NCI-H187 (cell line): ENCODE measurements around the gene ZSCAN32.

Experiments
- DNase-seq, 2 experiments: peaks; one replicate each; lab custom pipeline; 2025; lab: John Stamatoyannopoulos, UW

Gene ZSCAN32

DNA sequence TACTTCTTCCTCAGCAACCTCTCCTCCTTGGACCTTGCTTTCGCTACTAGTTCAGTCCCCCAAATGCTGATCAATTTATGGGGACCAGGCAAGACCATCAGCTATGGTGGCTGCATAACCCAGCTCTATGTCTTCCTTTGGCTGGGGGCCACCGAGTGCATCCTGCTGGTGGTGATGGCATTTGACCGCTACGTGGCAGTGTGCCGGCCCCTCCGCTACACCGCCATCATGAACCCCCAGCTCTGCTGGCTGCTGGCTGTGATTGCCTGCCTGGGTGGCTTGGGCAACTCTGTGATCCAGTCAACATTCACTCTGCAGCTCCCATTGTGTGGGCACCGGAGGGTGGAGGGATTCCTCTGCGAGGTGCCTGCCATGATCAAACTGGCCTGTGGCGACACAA lies 44.7 kb downstream of the ZSCAN32 start:
- DNase-seq, result no peak

DNA sequence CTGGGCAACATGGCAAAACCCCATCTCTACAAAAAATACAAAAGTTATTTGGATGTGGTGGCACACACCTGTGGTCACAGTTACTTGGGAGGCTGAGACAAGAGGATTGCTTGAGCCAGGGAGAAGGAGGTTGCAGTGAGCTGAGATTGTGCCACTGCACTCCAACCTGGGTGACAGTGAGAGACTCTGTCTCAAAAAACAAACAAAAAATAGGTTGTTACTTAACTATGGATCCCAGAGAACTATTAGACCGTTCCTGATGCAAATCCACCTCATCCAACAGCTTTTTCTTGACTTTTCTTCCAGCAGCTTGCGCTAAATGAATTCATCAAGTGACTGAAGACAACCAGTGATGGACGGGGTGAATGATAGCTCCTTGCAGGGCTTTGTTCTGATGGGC lies 45.2 kb downstream of the ZSCAN32 start, which contains the start of gene OR2C1:
Gene OR2C1 (plus strand): TSS at position 301 of the 400 bp plus-strand sequence. CDS start 52 bp downstream, at position 353.
- no peak for DNase-seq

DNA sequence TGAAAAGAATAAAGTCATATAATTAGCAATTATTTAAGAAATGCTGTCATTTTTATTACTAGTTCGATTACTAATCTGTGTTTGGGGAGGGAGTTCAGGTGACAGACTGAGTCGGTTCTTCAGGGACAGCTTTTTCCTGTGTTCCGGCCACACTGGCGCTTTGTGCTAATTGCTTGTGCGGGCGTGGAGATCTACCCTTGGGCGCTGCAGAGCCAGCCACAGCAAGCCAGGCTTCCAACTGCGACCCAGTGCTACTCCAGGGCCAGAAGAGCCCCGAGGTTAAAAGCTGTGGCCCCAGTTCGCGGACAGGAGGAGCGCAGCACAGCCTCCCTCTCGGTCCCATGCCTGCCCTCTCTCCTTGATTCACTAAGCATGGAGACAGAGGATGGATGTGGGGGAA lies 51.6 kb downstream of the ZSCAN32 start:
- peak; percentile 9 to 41 for DNase-seq

DNA sequence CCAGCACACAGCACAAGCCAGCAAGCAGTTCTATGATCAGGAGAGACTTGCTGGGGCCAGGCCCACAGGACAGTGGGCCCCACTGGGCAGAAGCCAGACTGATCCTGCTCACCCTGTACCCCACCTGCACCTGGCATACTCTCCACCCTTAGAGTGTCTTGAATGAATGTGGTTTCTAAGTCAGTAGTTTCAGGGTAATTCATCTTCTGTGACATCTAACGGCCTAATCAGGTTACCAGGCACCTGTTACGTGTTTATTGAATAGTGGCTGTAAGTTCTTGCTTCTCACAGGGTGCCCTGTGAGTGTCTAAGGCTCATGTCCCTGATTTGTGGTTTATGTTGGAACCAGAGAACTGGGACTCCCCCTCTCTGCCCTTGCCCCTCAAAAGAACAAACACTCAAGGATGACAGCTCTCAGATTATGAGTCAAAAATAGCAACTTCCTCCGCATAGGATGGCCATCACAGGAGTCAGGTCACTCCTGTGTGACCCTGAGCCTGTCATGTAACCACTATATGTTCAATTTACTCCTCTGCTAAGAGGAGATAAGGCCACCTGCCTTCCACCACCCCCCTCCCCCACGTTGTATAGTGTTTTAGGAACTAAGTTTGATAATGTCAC lies 52.1 kb downstream of the ZSCAN32 start:
- peak; percentile 53 to 81 for DNase-seq

DNA sequence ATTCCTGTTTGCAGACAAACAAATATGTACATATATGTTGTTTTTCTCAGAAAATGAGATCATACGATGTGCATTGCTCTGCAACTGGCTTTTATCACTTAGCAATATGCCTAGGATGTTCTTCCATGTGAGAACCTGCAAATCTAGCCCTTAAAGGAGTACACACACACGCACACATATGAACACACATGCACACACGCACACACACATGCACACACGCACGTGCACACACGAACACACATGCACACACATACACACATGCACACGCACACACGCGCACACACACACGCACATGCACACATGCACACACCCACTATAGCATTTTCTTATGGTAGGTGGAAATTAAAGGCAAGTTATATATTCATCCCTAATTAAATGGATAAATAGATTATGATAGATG lies 53.2 kb downstream of the ZSCAN32 start:
- DNase-seq, result no peak

DNA sequence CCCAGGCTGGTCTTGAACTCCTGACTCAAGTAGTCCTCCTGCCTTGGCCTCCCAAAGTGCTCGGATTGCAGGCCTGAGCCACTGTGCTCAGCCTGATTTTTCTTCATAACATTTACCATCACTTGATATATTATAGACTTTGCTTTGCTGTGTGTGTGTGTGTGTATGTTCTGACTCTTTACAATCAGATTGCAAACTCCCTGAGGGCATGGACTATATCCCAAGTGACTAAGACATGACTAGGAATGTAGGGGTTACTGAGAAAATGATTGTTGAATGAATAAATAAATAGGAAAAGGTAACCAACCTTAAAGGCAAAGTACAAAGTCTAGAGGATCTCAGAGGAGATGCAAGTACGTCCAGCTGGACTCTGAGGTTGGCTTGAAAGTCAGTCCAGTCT lies 54.8 kb downstream of the ZSCAN32 start:
- no peak for DNase-seq
